Prostate gland (tissue), 2 donors: ENCODE data around the gene FTCDNL1. TPM values are rescaled to one million over a fixed set of nuclear protein-coding genes. Genes with fewer than 3 reads are reported as not detected.

Source experiments
- DNase-seq: peaks from one replicate; pipeline ENCODE4 v3.0.0-alpha.2; 2019; ENCODE audit warnings: low spot score
- H3K27ac ChIP-seq, 2 donors: fragments of 200-600 bp; sonication (generic); 2 replicates each; pipeline ENCODE4 v1.5.1; 2017 to 2019
- H3K27me3 ChIP-seq: fragments of 200-600 bp; sonication (generic); replicated peaks from 2 replicates; pipeline ENCODE4 v1.5.1; 2019; ENCODE audit not compliant: insufficient read depth
- H3K36me3 ChIP-seq, 2 donors: fragments of 200-600 bp; sonication (generic); 1 replicate in 1 of 2; 2 replicates in 1 of 2; pipeline versions ENCODE4 v1.5.1 to v1.8.1; 2017 to 2019
- H3K4me1 ChIP-seq: fragments of 200-600 bp; sonication (generic); replicated peaks from 2 replicates; pipeline ENCODE4 v1.5.1; 2019
- H3K4me3 ChIP-seq, 2 donors: fragments of 200-600 bp; sonication (generic); 2 replicates each; pipeline ENCODE4 v1.5.1; 2017 to 2019
- H3K9me3 ChIP-seq: fragments of 200-600 bp; sonication (generic); 2 replicates; pipeline ENCODE4 v1.5.1; 2017
- POLR2A ChIP-seq: fragments of 450-650 bp; IDR thresholded peaks from one replicate; pipeline ENCODE4 v1.6.1; 2016; ENCODE audit warnings: antibody characterized with exemption, mild to moderate bottlenecking
- POLR2AphosphoS5 ChIP-seq: sonication (generic); formaldehyde crosslinking; IDR thresholded peaks from one replicate; pipeline ENCODE4 v1.6.1; 2017; ENCODE audit warnings: antibody characterized with exemption
- WGBS: methylation state at CpG from one replicate; pipeline ENCODE4 v1.1.5; 2018; 5-methylcytosine and 5-hydroxymethylcytosine counted together
- intact Hi-C: fragments of 100-400 bp; cut with DNase I; formaldehyde crosslinking; loops from one replicate; pipeline ENCODE4 v1.14.2; 2022
- total RNA-seq, 2 donors: library from RNA; depleted of rRNA; stranded (reverse); fragments of >200 nt; gene quantifications; one replicate each; pipeline ENCODE4 v1.1.0, GENCODE V29; 2016
- TF ChIP-seq, protein P1 (sequence below), 4 experiments: fragments of 200-600 bp in 2 of 4; fragments of 450-650 bp in 2 of 4; sonication (generic) in 2 of 4; IDR thresholded peaks; 1 replicate in 3 of 4; 2 replicates in 1 of 4; pipeline ENCODE4 v1.5.1; 2016 to 2019; ENCODE audit warnings: antibody characterized with exemption in 4 of 4, mild to moderate bottlenecking in 2 of 4, moderate library complexity in 2 of 4

FTCDNL1 gene
- total RNA-seq, 2 donors from 2014 or later: 4.9 to 5.7 TPM

DNA sequence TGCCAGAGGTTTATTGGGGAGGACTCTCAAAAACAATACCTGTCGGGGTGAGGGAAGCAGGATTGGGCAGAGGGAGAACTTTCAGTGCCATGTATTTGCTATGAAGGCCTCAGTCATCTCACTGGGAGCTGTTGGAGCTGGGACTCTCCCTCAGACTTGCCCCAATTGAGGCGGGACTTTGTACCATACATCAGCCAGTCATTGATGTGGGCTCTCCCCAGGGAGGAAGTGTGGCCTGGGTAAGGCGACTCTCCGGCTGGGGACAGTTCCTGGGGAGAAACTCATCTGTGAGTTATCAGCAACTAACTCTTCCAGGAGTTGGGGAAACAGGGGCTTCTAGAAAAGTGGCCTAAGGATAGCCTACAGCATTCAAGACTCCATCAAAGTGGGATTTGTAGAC, 66.5 kb downstream of the FTCDNL1 start:
- 87% methylated on average over 4 of the region's 4 CpGs for WGBS
- DNase-seq: no peak
- intact Hi-C loops: no loop called here

DNA sequence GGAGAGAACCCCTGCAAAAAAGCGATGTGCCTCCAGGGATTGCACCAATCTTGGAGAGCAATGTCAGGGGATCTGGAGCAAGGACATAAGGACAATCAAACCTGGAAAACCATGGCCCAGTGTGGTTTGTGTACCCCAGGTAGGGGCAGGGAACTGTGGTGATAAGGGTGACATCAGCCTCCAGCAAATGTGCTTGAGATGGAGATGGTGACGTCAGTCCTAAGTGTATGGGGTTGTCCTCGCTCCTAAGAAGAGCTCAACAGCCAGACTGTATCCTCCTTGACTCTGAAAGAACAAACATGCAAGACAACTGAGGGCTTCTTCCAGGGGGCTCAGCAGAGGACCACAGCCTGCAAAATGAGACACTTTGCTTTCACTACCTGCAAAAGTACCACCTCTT, 71.4 kb downstream of the FTCDNL1 start:
- Histone ChIP-seq H3K4me3 (no peak overlapping the region), H3K4me1 (no peaks in the 10 kb centered on the region), H3K27ac (no peak overlapping the region), H3K27me3 (no peaks in the 10 kb centered on the region), H3K9me3 (no peaks in the 10 kb centered on the region), H3K36me3 (no peaks in the 10 kb centered on the region)
- 95% methylated on average over 3 of the region's 3 CpGs for WGBS
- DNase-seq: no peak
- intact Hi-C loops: no loop called here
- TF ChIP-seq POLR2A (no peak), POLR2AphosphoS5 (no peak)
- TF ChIP-seq, protein P1, sequence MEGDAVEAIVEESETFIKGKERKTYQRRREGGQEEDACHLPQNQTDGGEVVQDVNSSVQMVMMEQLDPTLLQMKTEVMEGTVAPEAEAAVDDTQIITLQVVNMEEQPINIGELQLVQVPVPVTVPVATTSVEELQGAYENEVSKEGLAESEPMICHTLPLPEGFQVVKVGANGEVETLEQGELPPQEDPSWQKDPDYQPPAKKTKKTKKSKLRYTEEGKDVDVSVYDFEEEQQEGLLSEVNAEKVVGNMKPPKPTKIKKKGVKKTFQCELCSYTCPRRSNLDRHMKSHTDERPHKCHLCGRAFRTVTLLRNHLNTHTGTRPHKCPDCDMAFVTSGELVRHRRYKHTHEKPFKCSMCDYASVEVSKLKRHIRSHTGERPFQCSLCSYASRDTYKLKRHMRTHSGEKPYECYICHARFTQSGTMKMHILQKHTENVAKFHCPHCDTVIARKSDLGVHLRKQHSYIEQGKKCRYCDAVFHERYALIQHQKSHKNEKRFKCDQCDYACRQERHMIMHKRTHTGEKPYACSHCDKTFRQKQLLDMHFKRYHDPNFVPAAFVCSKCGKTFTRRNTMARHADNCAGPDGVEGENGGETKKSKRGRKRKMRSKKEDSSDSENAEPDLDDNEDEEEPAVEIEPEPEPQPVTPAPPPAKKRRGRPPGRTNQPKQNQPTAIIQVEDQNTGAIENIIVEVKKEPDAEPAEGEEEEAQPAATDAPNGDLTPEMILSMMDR (IDR thresholded peaks at IDR 0.05): no peak

More for the DNA sequence above, 66.5 kb downstream of the FTCDNL1 start:
- Histone ChIP-seq H3K9me3 (no peaks in the 10 kb centered on the region), H3K36me3 (no peaks in the 10 kb centered on the region), H3K27me3 (no peaks in the 10 kb centered on the region), H3K27ac (no peak overlapping the region), H3K4me3 (no peak overlapping the region), H3K4me1 (no peaks in the 10 kb centered on the region)
- TF ChIP-seq POLR2A: no peak
- TF ChIP-seq, protein P1 (IDR thresholded peaks at IDR 0.05): no peak
- TF ChIP-seq POLR2AphosphoS5: no peak

DNA sequence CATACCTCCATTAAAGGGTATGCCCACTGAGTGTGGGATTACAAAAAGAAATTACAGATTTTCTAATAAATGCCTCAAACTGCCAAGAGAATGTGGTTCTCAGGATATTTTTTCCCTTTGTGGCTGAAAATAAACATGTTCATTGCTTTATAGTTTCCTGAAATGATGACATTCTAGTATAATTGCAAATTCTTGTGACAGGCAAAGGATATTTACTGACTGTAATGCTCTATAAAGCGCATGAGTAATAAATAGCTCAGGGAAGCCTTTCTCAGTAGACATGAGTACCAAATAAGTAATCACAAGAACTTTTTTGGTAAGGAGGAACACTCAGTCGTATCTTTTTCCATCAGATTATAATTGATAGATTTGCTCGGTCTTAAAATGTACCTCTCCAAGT, 72.3 kb downstream of the FTCDNL1 start:
- no peak for DNase-seq
- Histone ChIP-seq H3K36me3 (no peaks in the 10 kb centered on the region), H3K27me3 (no peaks in the 10 kb centered on the region), H3K9me3 (no peaks in the 10 kb centered on the region), H3K4me1 (no peaks in the 10 kb centered on the region), H3K27ac (no peak overlapping the region), H3K4me3 (no peak overlapping the region)
- WGBS: 52% methylated on average over 3 of the region's 3 CpGs
- intact Hi-C loops: no loop called here
- TF ChIP-seq, protein P1 (IDR thresholded peaks at IDR 0.05): no peak
- no peak for TF ChIP-seq POLR2AphosphoS5
- no peak for TF ChIP-seq POLR2A

DNA sequence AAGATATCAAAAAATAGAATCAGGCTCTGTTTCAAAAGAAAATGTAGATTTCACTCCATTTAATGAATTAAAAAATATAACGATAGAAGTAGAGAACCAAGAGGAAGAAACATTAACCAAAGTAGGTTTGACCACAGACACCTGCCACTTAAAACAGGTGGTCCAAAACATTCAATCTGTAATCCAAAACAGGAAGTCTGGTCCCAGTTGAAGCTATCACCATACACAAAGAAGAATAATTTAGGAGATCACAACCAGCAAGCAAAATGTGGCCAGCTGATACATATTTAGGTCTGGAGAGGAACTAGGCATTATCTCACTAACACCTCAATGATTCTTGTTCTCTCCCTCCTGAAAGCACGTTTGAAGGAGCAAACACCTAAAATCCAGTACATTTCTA, 73.1 kb downstream of the FTCDNL1 start:
- intact Hi-C loops: no loop called here
- 79% methylated on average over 2 of the region's 2 CpGs for WGBS

DNA sequence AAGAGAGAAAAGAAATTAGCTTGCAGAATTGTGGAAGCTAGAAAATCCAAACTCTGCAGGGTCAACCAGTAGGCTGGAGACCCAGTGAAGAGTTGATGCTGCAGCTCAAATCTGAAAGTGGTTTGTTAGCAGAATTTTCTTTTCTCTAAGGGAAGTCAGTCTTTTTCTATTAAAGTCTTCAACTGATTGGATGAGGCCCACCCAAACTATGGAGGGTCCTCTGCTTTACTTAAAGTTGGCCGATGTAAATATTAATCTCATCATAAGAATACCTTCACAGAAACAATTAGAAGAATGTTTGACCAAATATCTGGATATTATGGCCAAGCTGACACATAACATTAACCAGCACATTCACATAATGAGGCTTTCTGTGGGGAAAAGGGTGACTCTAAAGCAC, 73.7 kb downstream of the FTCDNL1 start:
- no peak overlapping the region for H3K4me3 ChIP-seq
- TF ChIP-seq POLR2A: no peak
- no peak for TF ChIP-seq POLR2AphosphoS5
- TF ChIP-seq, protein P1 (IDR thresholded peaks at IDR 0.05): no peak
- H3K36me3 ChIP-seq: no peaks in the 10 kb centered on the region
- H3K27me3 ChIP-seq: no peaks in the 10 kb centered on the region
- H3K27ac ChIP-seq: no peak overlapping the region
- H3K4me1 ChIP-seq: no peaks in the 10 kb centered on the region
- WGBS: 96% methylated on average over 1 of the region's 1 CpG
- no peaks in the 10 kb centered on the region for H3K9me3 ChIP-seq
- intact Hi-C loops: no loop called here
- no peak for DNase-seq

More for the DNA sequence above, 73.1 kb downstream of the FTCDNL1 start:
- no peaks in the 10 kb centered on the region for H3K27me3 ChIP-seq
- H3K4me1 ChIP-seq: no peaks in the 10 kb centered on the region
- no peaks in the 10 kb centered on the region for H3K36me3 ChIP-seq
- H3K4me3 ChIP-seq: no peak overlapping the region
- no peak overlapping the region for H3K27ac ChIP-seq
- TF ChIP-seq POLR2A: no peak
- TF ChIP-seq, protein P1 (IDR thresholded peaks at IDR 0.05): no peak
- no peak for TF ChIP-seq POLR2AphosphoS5
- no peak for DNase-seq
- no peaks in the 10 kb centered on the region for H3K9me3 ChIP-seq
